Gastrocnemius medialis (tissue), 4 donors: Measurements from ENCODE around the gene MYO18B.

ENCODE experiments used
- CTCF ChIP-seq, 5 experiments: fragments of 450-650 bp in 3 of 5; fragments of 200-600 bp in 2 of 5; sonication (generic) in 2 of 5; IDR thresholded peaks in 4 of 5; conservative IDR thresholded peaks in 1 of 5; 1 replicate in 4 of 5; 2 replicates in 1 of 5; pipeline ENCODE4 v1.5.1; 2016 to 2019; ENCODE audit warnings: antibody characterized with exemption in 5 of 5, mild to moderate bottlenecking in 3 of 5, moderate library complexity in 3 of 5
- POLR2A ChIP-seq, 2 donors: fragments of 450-650 bp; IDR thresholded peaks; one replicate each; pipeline ENCODE4 v1.6.1; 2017; ENCODE audit warnings: antibody characterized with exemption in 2 of 2, mild to moderate bottlenecking in 2 of 2, moderate library complexity in 2 of 2

- TF ChIP-seq CTCF (IDR thresholded peaks at IDR 0.05 in 4 of 5, conservative IDR thresholded peaks at IDR 0.05 in 1 of 5) (no peak), POLR2A (IDR thresholded peaks at IDR 0.05) (no peak)
Measured at GRCh38 chr22:25880524-25880923, 138.5 kb downstream of the MYO18B start.
